Fibroblast of pulmonary artery (primary cell): ENCODE data around the gene TBC1D21.
A peak's percentile ranks its signal among the peaks of the same experiment; 100 is the strongest.

Source experiments
- DNase-seq: peaks from one replicate; pipeline ENCODE4 v3.0.0-alpha.2; 2010; ENCODE audit warnings: low read depth
- H3K4me3 ChIP-seq: replicated peaks from 2 replicates; pipeline ENCODE4 v1.5.1; 2011; ENCODE audit warnings: low read depth, mild to moderate bottlenecking, control low read depth, low read length, moderate library complexity
- TF ChIP-seq, protein P1 (sequence below): IDR thresholded peaks from 2 replicates; pipeline ENCODE4 v1.5.1; 2011; ENCODE audit warnings: mild to moderate bottlenecking, control low read depth, low read length, inconsistent platforms; ENCODE audit errors: missing control alignments

The TBC1D21 gene

DNA sequence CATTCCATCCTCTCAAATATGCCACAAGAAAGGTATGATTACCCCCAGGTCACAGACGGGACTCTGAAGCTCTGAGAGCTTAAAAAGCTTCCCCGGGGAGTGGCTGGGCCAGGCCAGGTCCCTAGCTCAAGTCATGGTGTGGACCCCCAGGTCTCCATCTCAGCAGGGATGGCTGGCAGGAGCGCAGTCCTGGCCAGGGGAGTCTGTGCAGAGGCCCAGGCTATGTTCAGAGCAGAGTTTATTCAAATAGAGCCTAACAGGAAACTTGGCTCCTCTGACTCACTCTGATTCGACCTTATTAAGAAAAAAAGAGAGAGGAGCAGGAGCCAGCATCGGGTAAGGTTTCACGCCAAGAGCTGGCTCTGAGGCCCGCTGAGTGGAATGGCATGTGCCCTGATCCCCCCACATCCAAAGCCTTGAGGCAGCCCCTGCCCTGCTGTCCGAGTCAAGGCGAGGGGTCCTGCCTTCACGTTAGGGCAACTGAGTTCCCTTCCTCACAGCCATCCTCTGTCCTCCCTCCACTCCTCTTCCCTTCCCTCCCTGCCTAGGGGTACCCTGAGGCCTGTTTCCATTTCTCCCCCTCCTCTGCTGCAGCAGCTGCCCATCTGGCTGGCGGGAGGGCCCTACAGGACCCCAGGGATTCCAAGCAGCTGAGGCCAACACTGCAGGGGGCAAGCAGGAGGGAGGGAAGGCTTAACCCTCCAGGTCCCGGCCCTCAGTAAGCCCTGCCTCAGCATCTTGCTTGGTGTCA, 51.0 kb downstream of the TBC1D21 start:
- no peak overlapping the region for H3K4me3 ChIP-seq
- peak; percentile 84 for DNase-seq
- TF ChIP-seq, protein P1, sequence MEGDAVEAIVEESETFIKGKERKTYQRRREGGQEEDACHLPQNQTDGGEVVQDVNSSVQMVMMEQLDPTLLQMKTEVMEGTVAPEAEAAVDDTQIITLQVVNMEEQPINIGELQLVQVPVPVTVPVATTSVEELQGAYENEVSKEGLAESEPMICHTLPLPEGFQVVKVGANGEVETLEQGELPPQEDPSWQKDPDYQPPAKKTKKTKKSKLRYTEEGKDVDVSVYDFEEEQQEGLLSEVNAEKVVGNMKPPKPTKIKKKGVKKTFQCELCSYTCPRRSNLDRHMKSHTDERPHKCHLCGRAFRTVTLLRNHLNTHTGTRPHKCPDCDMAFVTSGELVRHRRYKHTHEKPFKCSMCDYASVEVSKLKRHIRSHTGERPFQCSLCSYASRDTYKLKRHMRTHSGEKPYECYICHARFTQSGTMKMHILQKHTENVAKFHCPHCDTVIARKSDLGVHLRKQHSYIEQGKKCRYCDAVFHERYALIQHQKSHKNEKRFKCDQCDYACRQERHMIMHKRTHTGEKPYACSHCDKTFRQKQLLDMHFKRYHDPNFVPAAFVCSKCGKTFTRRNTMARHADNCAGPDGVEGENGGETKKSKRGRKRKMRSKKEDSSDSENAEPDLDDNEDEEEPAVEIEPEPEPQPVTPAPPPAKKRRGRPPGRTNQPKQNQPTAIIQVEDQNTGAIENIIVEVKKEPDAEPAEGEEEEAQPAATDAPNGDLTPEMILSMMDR, result no peak

DNA sequence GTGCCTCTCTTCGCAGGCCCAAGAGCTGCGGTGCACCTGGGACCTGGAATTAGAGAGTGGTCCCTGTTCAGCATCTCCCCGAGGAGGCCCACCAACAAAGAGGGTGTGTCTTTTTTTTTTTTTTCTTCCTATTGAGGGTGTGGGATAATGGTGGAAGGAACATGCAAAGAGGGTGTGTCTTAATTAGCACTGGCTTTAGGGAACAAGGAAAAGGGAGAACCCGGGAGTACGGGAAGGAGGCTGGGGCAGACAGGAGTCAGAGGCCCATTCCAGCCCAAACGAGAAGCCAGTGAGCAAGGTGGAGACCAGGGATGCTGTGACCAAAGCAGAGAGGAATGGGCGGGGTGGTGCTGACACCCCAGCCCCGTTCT, 52.5 kb downstream of the TBC1D21 start:
- H3K4me3 ChIP-seq, result peak overlapping the region; percentile 69
- TF ChIP-seq, protein P1, result no peak
- DNase-seq, result no peak

DNA sequence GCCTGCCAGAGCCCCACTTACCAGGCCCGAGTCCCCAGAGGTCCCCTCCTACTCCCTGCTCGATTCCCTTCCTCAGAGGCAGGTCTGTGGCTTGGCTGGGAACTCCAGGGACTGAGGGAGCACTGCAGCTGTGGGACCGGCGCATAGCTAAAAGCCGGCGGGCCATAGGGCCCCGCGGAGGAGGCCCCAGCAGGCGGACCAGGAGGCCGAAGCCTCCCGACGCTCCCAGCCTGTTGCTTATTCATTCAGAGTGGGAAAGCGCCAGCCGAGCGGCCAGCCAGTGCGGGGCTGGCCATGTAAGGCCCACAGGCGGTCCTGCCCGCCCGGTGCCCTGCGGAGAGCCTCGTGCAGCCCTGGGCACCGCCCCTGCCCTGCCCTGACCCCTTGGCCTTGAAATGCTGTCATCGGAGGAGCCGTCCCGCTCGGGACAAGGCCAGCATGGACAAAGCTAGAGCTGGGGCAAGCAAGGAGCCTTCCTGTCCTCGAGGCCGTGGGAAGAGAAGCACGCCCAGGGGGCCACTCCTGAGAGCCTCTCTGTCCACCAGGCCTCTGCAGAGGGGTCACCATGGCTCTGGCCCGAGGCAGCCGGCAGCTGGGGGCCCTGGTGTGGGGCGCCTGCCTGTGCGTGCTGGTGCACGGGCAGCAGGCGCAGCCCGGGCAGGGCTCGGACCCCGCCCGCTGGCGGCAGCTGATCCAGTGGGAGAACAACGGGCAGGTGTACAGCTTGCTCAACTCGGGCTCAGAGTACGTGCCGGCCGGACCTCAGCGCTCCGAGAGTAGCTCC, 53.0 kb downstream of the TBC1D21 start, which contains the start of gene LOXL1:
Gene LOXL1, plus strand, starts transcription at position 244 of the 784 bp plus-strand sequence. Its CDS starts 322 bp downstream, at position 566.
- TF ChIP-seq, protein P1, result no peak
- H3K4me3 ChIP-seq, result peak within 1 kb of the TSS; percentile 69
- DNase-seq, result peak; percentile 89

GRCh38 chr15:73927003-73927475, 53.7 kb downstream of the TBC1D21 start:
- TF ChIP-seq, protein P1, result no peak
- H3K4me3 ChIP-seq, result peak overlapping the region; percentile 69
- DNase-seq, result no peak

GRCh38 chr15:73927476-73928240, 54.3 kb downstream of the TBC1D21 start:
- TF ChIP-seq, protein P1, result peak; percentile 40
- DNase-seq, result peak; percentile 46
- H3K4me3 ChIP-seq, result peak overlapping the region; percentile 69

DNA sequence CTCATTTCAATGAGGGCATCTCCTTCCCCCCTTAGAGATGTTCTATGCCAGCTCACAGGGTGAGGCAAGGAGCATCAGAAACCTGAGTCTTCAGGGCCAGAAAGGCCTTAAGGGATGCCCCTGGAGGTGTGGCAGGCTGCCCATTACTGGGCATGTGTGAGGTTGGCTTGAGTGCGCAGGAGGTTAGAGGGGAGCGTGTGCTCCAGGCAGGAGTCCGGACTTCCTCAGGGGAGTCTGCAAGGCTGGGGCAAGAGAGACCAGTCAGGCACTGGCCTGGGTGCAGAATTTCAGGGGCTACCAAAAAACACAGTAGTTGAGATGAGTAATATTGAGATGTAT, 54.8 kb downstream of the TBC1D21 start:
- no peak for DNase-seq
- TF ChIP-seq, protein P1, result no peak
- peak overlapping the region; percentile 69 for H3K4me3 ChIP-seq
